H1 (cell line): ENCODE results near the gene FCMR. TPM values are rescaled to one million over a fixed set of nuclear protein-coding genes. Genes with fewer than 3 reads are reported as not detected.

Experiments used
- CTCF ChIA-PET: fragments of 300-600 bp; sonication (Branson Sonifier 250); formaldehyde crosslinking; loops from one replicate; lab custom pipeline; 2021; ENCODE audit not compliant: partially characterized antibody; lab: Charles Lee
- POLR2A ChIA-PET: fragments of 300-600 bp; sonication (Branson Sonifier 250); formaldehyde crosslinking; loops from one replicate; lab custom pipeline; 2021; ENCODE audit warnings: inconsistent platforms; ENCODE audit not compliant: partially characterized antibody; lab: Charles Lee
- DNase-seq, 2 experiments: peaks; one replicate each; pipeline versions ENCODE4 v3.0.0 to v3.0.0-alpha.2; 2010 to 2022; ENCODE audit warnings: low spot score in 2 of 2, low read depth in 1 of 2, mixed read lengths in 1 of 2
- FAIRE-seq: peaks from 2 replicates; lab custom pipeline; 2011; peaks lifted over from hg19 to GRCh38; lab: Jason Lieb, UNC
- H2AFZ ChIP-seq: 2 replicates; pipeline ENCODE4 v1.8.1; 2012; ENCODE audit warnings: low read length, inconsistent platforms
- H2AK5ac ChIP-seq: 2 replicates; pipeline ENCODE4 v1.6.1; 2013; ENCODE audit warnings: low read depth, low read length
- H2BK120ac ChIP-seq: replicated peaks from 2 replicates; pipeline ENCODE3; 2013; ENCODE audit warnings: low read depth, low read length, inconsistent platforms
- H2BK12ac ChIP-seq: 2 replicates; pipeline ENCODE4 v1.6.1; 2013; ENCODE audit warnings: low read depth, low read length
- H2BK15ac ChIP-seq: 2 replicates; pipeline ENCODE4 v1.6.1; 2013; ENCODE audit warnings: low read length
- H2BK20ac ChIP-seq: 2 replicates; pipeline ENCODE4 v1.6.1; 2013; ENCODE audit warnings: low read length
- H2BK5ac ChIP-seq: 2 replicates; pipeline ENCODE4 v1.6.1; 2013; ENCODE audit warnings: low read depth, low read length
- H3K14ac ChIP-seq: 2 replicates; pipeline ENCODE4 v1.6.1; 2013; ENCODE audit warnings: inconsistent platforms; ENCODE audit not compliant: insufficient read length
- H3K18ac ChIP-seq: 2 replicates; pipeline ENCODE4 v1.6.1; 2013; ENCODE audit warnings: low read length; ENCODE audit errors: extremely low read depth
- H3K23ac ChIP-seq: 2 replicates; pipeline ENCODE4 v1.6.1; 2013; ENCODE audit warnings: inconsistent platforms; ENCODE audit not compliant: insufficient read length
- H3K23me2 ChIP-seq: 2 replicates; pipeline ENCODE4 v1.6.1; 2013; ENCODE audit warnings: low read depth, low read length
- H3K27ac ChIP-seq: 2 replicates; pipeline ENCODE4 v1.6.1; 2011; ENCODE audit warnings: low read depth, low read length, inconsistent platforms
- H3K27me3 ChIP-seq, 4 experiments: replicated peaks in 1 of 4; 1 replicate in 1 of 4; 2 replicates in 3 of 4; pipeline versions ENCODE4 v1.6.1 to v1.8.1; 2011 to 2013; ENCODE audit warnings: low read length in 3 of 4, mild to moderate bottlenecking in 3 of 4, inconsistent platforms in 2 of 4, mixed read lengths in 2 of 4, moderate library complexity in 1 of 4; ENCODE audit not compliant: control insufficient read depth in 3 of 4, insufficient read depth in 3 of 4; ENCODE audit errors: extremely low read depth in 1 of 4
- H3K36me3 ChIP-seq, 4 experiments: 2 replicates each; pipeline versions ENCODE4 v1.6.1 to v1.8.1; 2011 to 2013; ENCODE audit warnings: mild to moderate bottlenecking in 4 of 4, low read length in 3 of 4, moderate library complexity in 2 of 4, control low read depth in 1 of 4, inconsistent platforms in 1 of 4; ENCODE audit not compliant: insufficient read depth in 4 of 4, control insufficient read depth in 2 of 4
- H3K4ac ChIP-seq: replicated peaks from 2 replicates; pipeline ENCODE3; 2013; ENCODE audit warnings: low read length, low read depth, mixed read lengths, inconsistent platforms; ENCODE audit not compliant: insufficient read length
- H3K4me1 ChIP-seq, 4 experiments: replicated peaks in 1 of 4; 1 replicate in 1 of 4; 2 replicates in 3 of 4; pipeline versions ENCODE4 v1.6.1 to v1.8.1; 2011 to 2013; ENCODE audit warnings: low read length in 3 of 4, inconsistent platforms in 2 of 4, mixed read lengths in 1 of 4; ENCODE audit not compliant: insufficient read depth in 4 of 4, control insufficient read depth in 3 of 4
- H3K4me2 ChIP-seq, 2 experiments: 2 replicates each; pipeline versions ENCODE4 v1.6.1 to v1.8.1; 2011 to 2013; ENCODE audit warnings: low read depth in 2 of 2, low read length in 2 of 2, control low read depth in 1 of 2, inconsistent platforms in 1 of 2, mild to moderate bottlenecking in 1 of 2; ENCODE audit not compliant: insufficient read depth in 1 of 2
- H3K4me3 ChIP-seq, 4 experiments: fragments of 200-600, 300-600 bp in 1 of 4; sonication (generic), shearing (Covaris generic), sonication (Bioruptor Twin) in 1 of 4; 2 replicates each; pipeline versions ENCODE4 v1.5.1 to v1.8.1; 2011 to 2016; ENCODE audit warnings: low read length in 4 of 4, low read depth in 3 of 4, control low read depth in 2 of 4, inconsistent platforms in 2 of 4, mild to moderate bottlenecking in 2 of 4, mixed read lengths in 1 of 4, moderate library complexity in 1 of 4; ENCODE audit not compliant: insufficient read depth in 2 of 4; ENCODE audit errors: extremely low read depth in 1 of 4
- H3K56ac ChIP-seq: replicated peaks from 2 replicates; pipeline ENCODE3; 2013; ENCODE audit warnings: low read depth, mild to moderate bottlenecking, mixed read lengths, low read length, inconsistent platforms; ENCODE audit not compliant: insufficient read length
- H3K79me1 ChIP-seq: 2 replicates; pipeline ENCODE4 v1.6.1; 2013; ENCODE audit warnings: low read depth, low read length, control low read depth
- H3K79me2 ChIP-seq, 2 experiments: 2 replicates each; pipeline versions ENCODE4 v1.6.1 to v1.8.1; 2012 to 2013; ENCODE audit warnings: low read length in 2 of 2, mild to moderate bottlenecking in 2 of 2, inconsistent platforms in 1 of 2; ENCODE audit not compliant: insufficient read depth in 2 of 2, control insufficient read depth in 1 of 2
- H3K9ac ChIP-seq, 4 experiments: replicated peaks in 1 of 4; 1 replicate in 1 of 4; 2 replicates in 3 of 4; pipeline versions ENCODE4 v1.6.1 to v1.8.1; 2011 to 2013; ENCODE audit warnings: low read depth in 3 of 4, low read length in 3 of 4, control low read depth in 2 of 4, mild to moderate bottlenecking in 2 of 4, moderate library complexity in 2 of 4, inconsistent platforms in 1 of 4; ENCODE audit errors: extremely low read depth in 1 of 4
- H3K9me3 ChIP-seq, 2 experiments: 2 replicates each; pipeline versions ENCODE4 v1.6.1 to v1.8.1; 2012 to 2013; ENCODE audit warnings: mild to moderate bottlenecking in 2 of 2, moderate library complexity in 2 of 2, control low read depth in 1 of 2, inconsistent platforms in 1 of 2, low read depth in 1 of 2, low read length in 1 of 2, mixed read lengths in 1 of 2; ENCODE audit not compliant: insufficient read depth in 2 of 2
- H4K20me1 ChIP-seq, 2 experiments: replicated peaks in 1 of 2; 2 replicates each; pipeline versions ENCODE3 to v1.8.1; 2011 to 2013; ENCODE audit warnings: inconsistent platforms in 2 of 2, low read length in 2 of 2, mild to moderate bottlenecking in 1 of 2; ENCODE audit not compliant: insufficient read depth in 2 of 2, control insufficient read depth in 1 of 2
- H4K5ac ChIP-seq: 2 replicates; pipeline ENCODE4 v1.6.1; 2013; ENCODE audit warnings: low read length, low read depth, mixed read lengths, inconsistent platforms; ENCODE audit not compliant: insufficient read length
- H4K8ac ChIP-seq: 2 replicates; pipeline ENCODE4 v1.8.0; 2013; ENCODE audit warnings: mild to moderate bottlenecking, moderate library complexity, low read length, inconsistent platforms; ENCODE audit not compliant: insufficient read depth; ENCODE audit errors: extremely low read depth
- H4K91ac ChIP-seq: replicated peaks from 2 replicates; pipeline ENCODE3; 2013; ENCODE audit warnings: low read length, mixed read lengths, inconsistent platforms; ENCODE audit not compliant: insufficient read length
- EP300 ChIP-seq, 2 experiments: IDR thresholded peaks; 1 replicate in 1 of 2; 2 replicates in 1 of 2; pipeline ENCODE4 v1.6.1; 2011 to 2012; ENCODE audit warnings: low read depth in 2 of 2, low read length in 2 of 2, mild to moderate bottlenecking in 2 of 2, borderline replicate concordance in 1 of 2, inconsistent platforms in 1 of 2, moderate library complexity in 1 of 2
- EZH2 ChIP-seq: fragments of 200-600 bp; sonication (generic); IDR thresholded peaks from 2 replicates; pipeline ENCODE4 v1.7.1; 2012; ENCODE audit warnings: low read depth, mild to moderate bottlenecking, moderate library complexity, low read length, inconsistent platforms; ENCODE audit not compliant: severe bottlenecking
- SP4 ChIP-seq: IDR thresholded peaks from 2 replicates; pipeline ENCODE4 v1.6.1; 2012; ENCODE audit warnings: low read length, inconsistent platforms
- WGBS, 2 experiments: shearing (Covaris generic) in 1 of 2; methylation state at CpG; one replicate each; pipeline versions ENCODE4 v1.1.6 to v1.1.7; 2013 to 2015; ENCODE audit warnings: low lambda C conversion rate in 2 of 2, mixed read lengths in 2 of 2, inconsistent platforms in 1 of 2, low coverage in 1 of 2, missing lambda C conversion rate in 1 of 2; ENCODE audit not compliant: insufficient replicate concordance in 2 of 2, insufficient coverage in 1 of 2, insufficient read length in 1 of 2; ENCODE audit errors: extremely low coverage in 1 of 2, missing lambda C conversion rate in 1 of 2; 5-methylcytosine and 5-hydroxymethylcytosine counted together
- polyA plus RNA-seq, 7 experiments: library from polyadenylated mRNA; depleted of rRNA in 3 of 7; stranded (reverse) in 5 of 7; unstranded in 2 of 7; fragments of >200 nt in 5 of 7; fragments of 200-250 nt in 2 of 7; gene quantifications; 1 replicate in 5 of 7; 2 replicates in 1 of 7; 4 replicates in 1 of 7; pipeline versions ENCODE4 v1.2.1 to v1.2.3, GENCODE V29; 2011 to 2013; ENCODE audit warnings: missing spikeins in 2 of 7, mixed read lengths in 2 of 7
- total RNA-seq: library from RNA; stranded (reverse); fragmentation: NEBNext Ultra II Directional; extraction: Animal tissue kit (Norgen Biotek cat#: 25700); gene quantifications from 2 replicates; pipeline ENCODE4 v1.2.1, GENCODE V29; 2021

The FCMR gene
- total and polyA plus RNA-seq, 2 of the 8 experiments (the other 6 are each of a cell fraction or from before 2014, with no cell fraction given): 0.53 TPM; not detected in 1

DNA sequence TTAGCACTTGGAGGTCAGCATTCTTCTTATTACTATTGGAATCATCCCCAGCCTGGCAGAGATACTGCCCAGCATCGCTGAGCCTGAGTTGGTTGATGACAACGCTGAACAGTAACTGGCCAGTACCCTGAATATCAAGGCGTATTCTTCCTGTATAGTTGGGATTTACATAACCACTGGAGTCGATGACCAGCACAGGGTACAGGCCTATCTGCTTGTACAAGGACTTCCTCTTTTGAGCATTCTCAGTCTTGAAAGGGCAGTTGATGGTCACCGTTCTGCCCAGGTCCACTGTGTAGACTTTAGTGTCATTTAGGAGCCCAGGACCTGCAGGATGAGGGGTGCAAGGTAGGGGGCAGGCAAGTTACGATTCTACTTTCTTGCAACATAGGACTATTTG, 15.7 kb upstream of the FCMR start:
- H4K8ac ChIP-seq: no peak overlapping the region
- no peak overlapping the region for H2BK5ac ChIP-seq
- H3K79me1 ChIP-seq: no peaks in the 10 kb centered on the region
- ChIA-PET POLR2A (no interaction called here), CTCF (interaction anchor here (0.7 to 13.8 kb wide), 11 partner anchors 9 to 138 kb away, joined by 3 to 226 read pairs (median 13); partner anchors contain the start of genes FCMR and PIGR)
- no peak overlapping the region for H3K9ac ChIP-seq
- H3K27ac ChIP-seq: no peak overlapping the region
- H3K56ac ChIP-seq: no peak overlapping the region
- H3K23me2 ChIP-seq: no peaks in the 10 kb centered on the region
- no peaks in the 10 kb centered on the region for H3K9me3 ChIP-seq
- 96% methylated on average over 6 of the region's 6 CpGs; no CpG with 5 or more reads in 1 of the 2 experiments for WGBS, 2 experiments
- H4K5ac ChIP-seq: no peak overlapping the region
- no peak overlapping the region for H2BK20ac ChIP-seq
- FAIRE-seq (no peak), DNase-seq (no peak)
- H2AFZ ChIP-seq: no peak overlapping the region
- H3K79me2 ChIP-seq: no peaks in the 10 kb centered on the region
- H2BK12ac ChIP-seq: no peak overlapping the region
- no peaks in the 10 kb centered on the region for H4K20me1 ChIP-seq
- no peak overlapping the region for H2BK120ac ChIP-seq
- H3K4me2 ChIP-seq: no peak overlapping the region
- no peak overlapping the region for H3K4ac ChIP-seq
- no peaks in the 10 kb centered on the region for H3K36me3 ChIP-seq
- no peak overlapping the region for H3K14ac ChIP-seq
- no peak overlapping the region for H4K91ac ChIP-seq
- no peaks in the 10 kb centered on the region for H3K4me1 ChIP-seq
- H2BK15ac ChIP-seq: no peak overlapping the region
- H3K18ac ChIP-seq: no peak overlapping the region
- no peak overlapping the region for H3K23ac ChIP-seq
- H3K4me3 ChIP-seq: no peak overlapping the region
- no peaks in the 10 kb centered on the region for H3K27me3 ChIP-seq
- no peak overlapping the region for H2AK5ac ChIP-seq
- no peak for TF ChIP-seq SP4
- no peak for TF ChIP-seq EZH2
- TF ChIP-seq EP300 (IDR thresholded peaks at IDR 0.05; ENCODE audit: borderline replicate concordance in 1 of 2, low read depth in 2 of 2, low read length in 2 of 2): no peak
